Astrocyte of the cerebellum (primary cell): Measurements from ENCODE around the gene GPR171.

Experiments
- DNase-seq: peaks from one replicate; pipeline ENCODE4 v3.0.0-alpha.2; 2011; ENCODE audit warnings: low read depth
- H3K4me3 ChIP-seq: 2 replicates; pipeline ENCODE4 v1.5.1; 2011; ENCODE audit warnings: mild to moderate bottlenecking, low read depth, low read length, moderate library complexity
- CTCF ChIP-seq: IDR thresholded peaks from 2 replicates; pipeline ENCODE4 v1.5.1; 2012; ENCODE audit warnings: low read length, low read depth, moderate library complexity, mild to moderate bottlenecking; ENCODE audit errors: missing control alignments
- in situ Hi-C: cut with HindIII; loops from 2 replicates; pipeline ENCODE4 v1.10.0; 2017; ENCODE audit warnings: low sequenced_read_pairs

The GPR171 gene

GRCh38 chr3:151155409-151156128 lies 47.4 kb downstream of the GPR171 start:
- no peak for DNase-seq
- TF ChIP-seq CTCF: no peak
- in situ Hi-C loops: no loop called here
- no peak overlapping the region for H3K4me3 ChIP-seq

DNA sequence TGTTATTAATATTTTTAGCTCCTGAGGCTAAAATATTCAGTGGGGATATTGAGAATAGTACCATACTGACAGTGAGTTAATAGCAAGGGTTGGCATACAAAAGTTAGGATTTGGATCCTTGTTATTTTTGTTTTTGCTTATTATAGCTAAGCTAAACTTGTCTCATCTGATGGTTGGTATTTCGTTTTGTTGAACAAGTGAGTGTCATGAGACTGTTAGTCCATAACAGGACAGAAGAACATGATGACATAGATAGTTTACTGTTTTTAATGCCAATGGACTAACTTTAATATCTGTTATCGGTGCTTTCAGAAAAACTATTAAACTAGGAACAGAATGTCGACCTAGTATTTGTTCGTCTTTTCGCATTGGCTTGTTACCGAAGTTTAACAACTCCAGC lies 48.5 kb downstream of the GPR171 start:
- DNase-seq: no peak
- in situ Hi-C loops: no loop called here
- H3K4me3 ChIP-seq: no peak overlapping the region
- no peak for TF ChIP-seq CTCF

GRCh38 chr3:151152455-151153079 lies 50.4 kb downstream of the GPR171 start:
- in situ Hi-C loops: no loop called here
- no peak for TF ChIP-seq CTCF
- H3K4me3 ChIP-seq: no peak overlapping the region
- DNase-seq: no peak
